ENCODE measurements around the gene MRPL11. TPM values are rescaled to one million over a fixed set of nuclear protein-coding genes. Genes with fewer than 3 reads are reported as not detected.
A peak's percentile ranks its signal among the peaks of the same experiment; 100 is the strongest.

Gene MRPL11
- total RNA-seq, 1 donor from 2014 or later = 27.1 TPM

DNA sequence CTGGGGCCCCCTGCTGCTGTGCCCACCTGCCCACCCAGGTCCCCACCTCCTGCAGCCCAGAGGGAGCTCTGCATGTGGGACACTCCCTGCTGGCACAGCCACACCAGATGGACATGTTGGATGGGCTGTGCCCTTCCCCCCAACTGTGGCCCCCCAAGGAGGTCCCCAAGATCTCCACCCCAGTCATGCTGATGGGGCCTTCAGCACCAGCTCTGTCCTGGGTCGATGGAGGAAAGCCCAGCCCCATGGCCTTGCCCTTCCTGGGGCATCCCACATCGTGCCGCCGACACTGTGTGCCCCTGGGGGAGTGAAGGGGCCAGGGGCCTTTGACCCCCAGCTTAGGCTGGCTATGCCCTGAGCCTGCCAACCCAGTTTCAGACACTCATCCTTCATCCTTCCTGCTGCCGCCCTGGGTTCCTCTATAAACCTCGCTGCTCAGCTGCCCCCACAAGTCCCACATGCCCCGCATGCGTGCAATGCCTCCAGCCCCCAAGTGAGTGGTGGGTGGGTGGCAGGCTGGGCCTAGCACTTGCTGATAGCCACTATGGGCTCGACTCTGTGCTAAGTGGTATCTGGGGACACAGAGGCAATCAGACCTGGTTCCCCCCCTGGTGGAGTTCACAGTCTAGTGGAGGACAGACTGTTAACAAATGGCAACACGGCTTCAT is 37.7 kb upstream of the MRPL11 start:
- no peak overlapping the region for H3K4me3 ChIP-seq (ENCODE audit: low read length in 3 of 3)
- H3K9me3 ChIP-seq (ENCODE audit: control insufficient read depth in 3 of 3, low read length in 3 of 3) = no peaks in the 10 kb centered on the region
- peaks cover 31 to 33% (median 32%) of the 10 kb centered on the region in 3 donors for H3K36me3 ChIP-seq (ENCODE audit: control insufficient read depth in 3 of 3, insufficient read depth in 3 of 3, low read length in 3 of 3)
- H3K27ac ChIP-seq (ENCODE audit: low read depth, low read length) = no peak overlapping the region
- H3K9ac ChIP-seq (ENCODE audit: low read depth in 1 of 3, low read length in 3 of 3) = no peak overlapping the region
- peaks cover 19 to 35% (median 24%) of the 10 kb centered on the region in 3 donors for H3K4me1 ChIP-seq (ENCODE audit: control insufficient read depth in 3 of 3, insufficient read depth in 3 of 3, low read length in 3 of 3)
- H3K27me3 ChIP-seq (ENCODE audit: control insufficient read depth in 3 of 3, insufficient read depth in 3 of 3, low read length in 3 of 3) = no peaks in the 10 kb centered on the region

DNA sequence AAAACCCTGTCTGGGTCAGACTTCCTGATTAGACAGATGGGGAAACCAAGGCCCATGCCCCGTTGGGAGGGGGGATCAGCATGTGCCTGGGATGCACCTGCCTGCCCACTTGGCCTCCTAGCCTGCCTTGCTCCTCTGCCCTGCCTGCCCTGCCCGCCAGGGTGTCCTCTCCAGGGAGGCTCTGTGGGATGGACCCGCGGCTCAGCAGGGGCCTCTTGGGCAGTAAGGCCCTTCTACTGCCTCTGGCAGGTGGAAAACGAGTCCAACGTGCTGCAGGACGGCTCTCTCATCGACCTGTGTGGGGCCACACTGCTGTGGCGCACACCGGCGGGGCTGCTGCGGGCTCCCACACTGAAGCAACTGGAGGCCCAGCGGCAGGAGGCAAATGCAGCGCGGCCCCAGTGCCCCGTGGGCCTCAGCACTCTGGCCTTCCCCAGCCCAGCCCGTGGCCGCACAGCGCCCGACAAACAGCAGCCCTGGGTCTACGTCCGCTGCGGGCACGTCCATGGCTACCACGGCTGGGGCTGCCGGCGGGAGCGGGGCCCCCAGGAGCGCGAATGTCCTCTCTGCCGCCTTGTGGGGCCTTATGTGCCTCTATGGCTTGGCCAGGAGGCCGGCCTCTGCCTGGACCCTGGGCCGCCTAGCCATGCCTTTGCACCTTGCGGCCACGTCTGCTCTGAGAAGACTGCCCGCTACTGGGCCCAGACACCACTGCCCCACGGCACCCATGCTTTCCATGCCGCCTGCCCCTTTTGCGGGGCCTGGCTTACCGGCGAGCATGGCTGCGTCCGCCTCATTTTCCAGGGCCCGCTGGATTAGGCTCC is 36.9 kb upstream of the MRPL11 start:
- peaks cover 34 to 38% (median 35%) of the 10 kb centered on the region in 3 donors for H3K36me3 ChIP-seq (ENCODE audit: control insufficient read depth in 3 of 3, insufficient read depth in 3 of 3, low read length in 3 of 3)
- H3K27ac ChIP-seq (ENCODE audit: low read depth, low read length) = no peak overlapping the region
- H3K9ac ChIP-seq (ENCODE audit: low read depth in 1 of 3, low read length in 3 of 3) = no peak overlapping the region
- peaks cover 16 to 31% (median 18%) of the 10 kb centered on the region in 3 donors for H3K4me1 ChIP-seq (ENCODE audit: control insufficient read depth in 3 of 3, insufficient read depth in 3 of 3, low read length in 3 of 3)
- H3K9me3 ChIP-seq (ENCODE audit: control insufficient read depth in 3 of 3, low read length in 3 of 3) = no peaks in the 10 kb centered on the region
- H3K27me3 ChIP-seq (ENCODE audit: control insufficient read depth in 3 of 3, insufficient read depth in 3 of 3, low read length in 3 of 3) = no peaks in the 10 kb centered on the region
- H3K4me3 ChIP-seq (ENCODE audit: low read length in 3 of 3) = no peak overlapping the region

DNA sequence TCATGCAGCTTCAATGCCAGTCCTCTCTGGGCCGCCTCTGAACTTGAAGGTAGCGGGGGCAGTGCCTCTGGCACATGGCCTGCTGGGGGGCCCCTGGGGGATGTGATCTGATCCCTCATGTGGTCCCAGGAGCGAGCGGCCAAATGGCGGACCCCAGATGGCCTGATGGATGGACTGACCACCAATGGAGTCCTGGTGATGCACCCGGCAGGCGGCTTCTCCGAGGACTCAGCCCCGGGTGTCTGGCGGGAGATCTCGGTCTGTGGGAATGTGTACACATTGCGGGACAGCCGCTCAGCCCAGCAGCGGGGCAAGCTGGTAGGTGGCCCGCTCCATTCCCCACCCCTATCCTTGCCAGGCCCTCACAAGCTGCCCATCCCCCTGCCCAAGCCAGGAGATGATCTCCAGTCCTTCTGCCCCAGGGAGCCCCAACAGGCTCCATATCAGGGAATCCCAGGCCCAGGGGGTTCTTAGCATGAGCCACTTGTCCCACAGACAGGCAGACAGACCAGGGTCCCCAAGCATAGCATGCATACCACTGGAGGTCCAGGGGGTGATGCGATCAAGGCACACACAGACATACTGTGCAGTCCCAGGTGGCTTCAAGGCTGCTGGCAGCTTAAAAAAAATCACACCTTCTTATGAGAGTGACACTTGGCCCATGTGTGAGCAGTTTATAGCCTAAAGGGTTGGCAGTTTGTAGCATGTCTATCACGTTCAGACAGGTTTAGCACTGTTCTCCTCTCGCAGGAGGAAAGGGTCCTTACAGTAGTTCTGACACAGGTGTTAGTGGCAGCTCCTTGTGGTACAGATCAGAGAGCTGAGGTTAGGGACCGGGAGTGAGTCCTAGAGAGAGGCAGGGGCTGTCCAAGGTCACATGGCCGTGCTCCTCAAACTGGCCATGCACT is 35.2 kb upstream of the MRPL11 start:
- Histone ChIP-seq H3K36me3 (ENCODE audit: control insufficient read depth in 3 of 3, insufficient read depth in 3 of 3, low read length in 3 of 3) (peaks cover 37 to 41% (median 39%) of the 10 kb centered on the region in 3 donors), H3K9me3 (ENCODE audit: control insufficient read depth in 3 of 3, low read length in 3 of 3) (no peaks in the 10 kb centered on the region)

DNA sequence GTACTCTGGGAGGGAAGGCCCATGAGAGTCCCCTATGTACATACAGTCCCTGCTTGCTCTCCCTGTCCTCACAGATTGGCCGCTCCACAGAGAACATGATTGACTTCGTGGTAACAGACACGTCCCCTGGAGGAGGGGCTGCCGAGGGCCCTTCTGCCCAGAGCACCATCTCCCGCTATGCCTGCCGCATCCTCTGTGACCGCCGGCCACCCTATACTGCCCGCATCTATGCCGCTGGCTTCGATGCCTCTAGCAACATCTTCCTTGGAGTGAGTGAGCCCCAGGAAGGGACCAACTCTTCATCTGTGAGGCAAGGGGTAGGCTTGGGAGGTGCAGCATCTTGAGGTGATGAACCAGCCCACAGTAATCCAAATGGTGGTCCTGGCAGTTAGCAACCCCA is 34.5 kb upstream of the MRPL11 start:
- H3K4me3 ChIP-seq (ENCODE audit: low read length in 3 of 3) = no peak overlapping the region
- H3K9me3 ChIP-seq (ENCODE audit: control insufficient read depth in 3 of 3, low read length in 3 of 3) = no peaks in the 10 kb centered on the region
- H3K27ac ChIP-seq (ENCODE audit: low read depth, low read length) = no peak overlapping the region
- peaks cover 37 to 41% (median 38%) of the 10 kb centered on the region in 3 donors for H3K36me3 ChIP-seq (ENCODE audit: control insufficient read depth in 3 of 3, insufficient read depth in 3 of 3, low read length in 3 of 3)
- H3K9ac ChIP-seq (ENCODE audit: low read depth in 1 of 3, low read length in 3 of 3) = no peak overlapping the region
- no peaks in the 10 kb centered on the region for H3K27me3 ChIP-seq (ENCODE audit: control insufficient read depth in 3 of 3, insufficient read depth in 3 of 3, low read length in 3 of 3)
- H3K4me1 ChIP-seq (ENCODE audit: control insufficient read depth in 3 of 3, insufficient read depth in 3 of 3, low read length in 3 of 3) = peaks cover 4 to 16% (median 7%) of the 10 kb centered on the region in 3 donors

More for the DNA sequence above, 35.2 kb upstream of the MRPL11 start:
- H3K4me1 ChIP-seq (ENCODE audit: control insufficient read depth in 3 of 3, insufficient read depth in 3 of 3, low read length in 3 of 3) = peaks cover 6 to 17% (median 7%) of the 10 kb centered on the region in 3 donors
- no peak overlapping the region for H3K27ac ChIP-seq (ENCODE audit: low read depth, low read length)
- no peak overlapping the region for H3K9ac ChIP-seq (ENCODE audit: low read depth in 1 of 3, low read length in 3 of 3)
- no peak overlapping the region for H3K4me3 ChIP-seq (ENCODE audit: low read length in 3 of 3)
- H3K27me3 ChIP-seq (ENCODE audit: control insufficient read depth in 3 of 3, insufficient read depth in 3 of 3, low read length in 3 of 3) = no peaks in the 10 kb centered on the region

DNA sequence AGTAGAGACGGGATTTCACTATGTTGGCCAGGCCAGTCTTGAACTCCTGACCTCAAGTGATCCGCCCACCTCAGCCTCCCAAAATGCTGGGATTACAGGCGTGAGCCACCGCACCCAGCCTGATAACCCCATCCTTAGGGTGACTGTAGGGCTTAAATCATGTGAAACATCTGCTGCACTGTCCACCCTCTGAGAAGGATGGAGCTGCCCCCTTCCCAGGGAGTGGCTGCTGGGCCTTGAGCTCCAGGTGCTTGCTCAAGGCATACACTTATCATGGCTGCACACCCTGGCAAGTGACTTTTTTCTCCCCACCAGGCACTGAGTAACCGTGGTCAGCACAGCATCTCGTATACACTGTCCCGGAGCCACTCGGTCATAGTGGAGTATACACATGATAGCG is 33.4 kb upstream of the MRPL11 start:
- Histone ChIP-seq H3K4me3 (ENCODE audit: low read length in 3 of 3) (no peak overlapping the region), H3K9ac (ENCODE audit: low read depth in 1 of 3, low read length in 3 of 3) (no peak overlapping the region), H3K36me3 (ENCODE audit: control insufficient read depth in 3 of 3, insufficient read depth in 3 of 3, low read length in 3 of 3) (peaks cover 36 to 41% (median 37%) of the 10 kb centered on the region in 3 donors), H3K4me1 (ENCODE audit: control insufficient read depth in 3 of 3, insufficient read depth in 3 of 3, low read length in 3 of 3) (peaks cover 8 to 16% (median 10%) of the 10 kb centered on the region in 3 donors), H3K9me3 (ENCODE audit: control insufficient read depth in 3 of 3, low read length in 3 of 3) (no peaks in the 10 kb centered on the region), H3K27ac (ENCODE audit: low read depth, low read length) (no peak overlapping the region), H3K27me3 (ENCODE audit: control insufficient read depth in 3 of 3, insufficient read depth in 3 of 3, low read length in 3 of 3) (no peaks in the 10 kb centered on the region)

DNA sequence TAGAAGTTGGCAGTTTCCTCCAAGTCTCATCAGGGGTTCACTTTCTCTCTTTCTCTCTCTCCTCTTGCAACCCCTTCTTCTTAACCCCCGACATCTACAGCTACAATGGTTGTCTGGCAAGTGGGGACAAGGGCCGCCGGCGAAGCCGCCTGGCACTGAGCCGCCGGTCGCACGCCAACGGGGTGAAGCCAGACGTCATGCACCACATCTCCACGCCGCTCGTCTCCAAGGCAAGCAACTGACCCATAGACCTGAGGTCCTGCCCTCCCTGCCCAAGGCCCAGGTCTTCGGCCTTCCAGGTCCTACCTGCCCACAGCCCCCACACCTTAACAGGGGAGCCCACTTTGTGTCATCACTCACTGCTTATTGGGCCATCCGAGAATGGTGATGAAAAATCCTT is 32.5 kb upstream of the MRPL11 start:
- no peak overlapping the region for H3K4me3 ChIP-seq (ENCODE audit: low read length in 3 of 3)
- no peak overlapping the region for H3K9ac ChIP-seq (ENCODE audit: low read depth in 1 of 3, low read length in 3 of 3)
- H3K27ac ChIP-seq (ENCODE audit: low read depth, low read length) = no peak overlapping the region
- no peaks in the 10 kb centered on the region for H3K9me3 ChIP-seq (ENCODE audit: control insufficient read depth in 3 of 3, low read length in 3 of 3)
- H3K4me1 ChIP-seq (ENCODE audit: control insufficient read depth in 3 of 3, insufficient read depth in 3 of 3, low read length in 3 of 3) = peaks cover 8 to 14% (median 10%) of the 10 kb centered on the region in 3 donors
- H3K27me3 ChIP-seq (ENCODE audit: control insufficient read depth in 3 of 3, insufficient read depth in 3 of 3, low read length in 3 of 3) = no peaks in the 10 kb centered on the region
- H3K36me3 ChIP-seq (ENCODE audit: control insufficient read depth in 3 of 3, insufficient read depth in 3 of 3, low read length in 3 of 3) = peaks cover 35 to 41% (median 37%) of the 10 kb centered on the region in 3 donors

DNA sequence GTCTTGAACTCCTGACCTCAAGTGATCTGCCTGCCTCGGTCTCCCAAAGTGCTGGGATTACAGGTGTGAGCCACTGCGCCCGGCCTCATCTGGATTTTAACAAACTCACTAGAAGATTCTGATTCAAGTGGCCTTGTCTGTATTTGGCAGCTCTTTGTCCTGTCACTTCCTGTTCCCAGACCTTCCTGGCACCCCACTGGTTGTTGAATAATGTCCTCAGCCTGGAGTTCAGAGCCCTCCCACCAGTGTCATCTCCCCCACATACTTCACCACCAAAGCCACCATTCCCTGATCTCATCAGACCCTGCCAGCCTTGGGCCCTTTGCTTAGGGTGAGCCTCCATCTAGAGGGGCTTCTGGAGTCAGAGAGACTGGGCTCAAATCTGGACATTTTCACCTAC is 31.4 kb upstream of the MRPL11 start:
- no peaks in the 10 kb centered on the region for H3K27me3 ChIP-seq (ENCODE audit: control insufficient read depth in 3 of 3, insufficient read depth in 3 of 3, low read length in 3 of 3)
- no peak overlapping the region for H3K9ac ChIP-seq (ENCODE audit: low read depth in 1 of 3, low read length in 3 of 3)
- no peak overlapping the region for H3K27ac ChIP-seq (ENCODE audit: low read depth, low read length)
- no peak overlapping the region for H3K4me3 ChIP-seq (ENCODE audit: low read length in 3 of 3)
- no peaks in the 10 kb centered on the region for H3K9me3 ChIP-seq (ENCODE audit: control insufficient read depth in 3 of 3, low read length in 3 of 3)
- H3K4me1 ChIP-seq (ENCODE audit: control insufficient read depth in 3 of 3, insufficient read depth in 3 of 3, low read length in 3 of 3) = peaks cover 13 to 19% (median 14%) of the 10 kb centered on the region in 3 donors
- peaks cover 29 to 36% (median 33%) of the 10 kb centered on the region in 3 donors for H3K36me3 ChIP-seq (ENCODE audit: control insufficient read depth in 3 of 3, insufficient read depth in 3 of 3, low read length in 3 of 3)

DNA sequence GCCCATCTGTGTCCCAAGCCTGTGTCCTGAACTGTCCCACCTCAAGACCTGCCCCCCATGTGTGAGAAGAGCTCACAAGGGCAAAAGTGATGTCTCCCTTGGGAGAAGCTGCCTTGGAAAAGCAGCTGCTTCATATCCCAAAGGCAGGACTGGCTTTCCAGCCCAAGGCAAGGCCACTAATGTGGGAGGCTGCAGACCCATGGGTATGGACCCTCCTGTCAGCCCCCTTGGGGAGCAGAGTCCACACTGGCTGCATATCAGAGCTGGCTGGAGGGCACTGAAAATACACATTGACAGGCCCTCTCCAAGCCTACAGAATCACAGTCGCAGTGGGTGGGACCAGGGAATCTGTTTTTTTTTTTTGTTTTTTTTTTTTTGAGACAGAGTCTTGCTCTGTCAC is 30.8 kb upstream of the MRPL11 start:
- Histone ChIP-seq H3K27me3 (ENCODE audit: control insufficient read depth in 3 of 3, insufficient read depth in 3 of 3, low read length in 3 of 3) (no peaks in the 10 kb centered on the region), H3K36me3 (ENCODE audit: control insufficient read depth in 3 of 3, insufficient read depth in 3 of 3, low read length in 3 of 3) (peaks cover 29 to 36% (median 32%) of the 10 kb centered on the region in 3 donors), H3K9me3 (ENCODE audit: control insufficient read depth in 3 of 3, low read length in 3 of 3) (no peaks in the 10 kb centered on the region), H3K4me1 (ENCODE audit: control insufficient read depth in 3 of 3, insufficient read depth in 3 of 3, low read length in 3 of 3) (peaks cover 13 to 19% (median 14%) of the 10 kb centered on the region in 3 donors), H3K9ac (ENCODE audit: low read depth in 1 of 3, low read length in 3 of 3) (peak overlapping the region in 1 of 3 donors; percentile 5), H3K27ac (ENCODE audit: low read depth, low read length) (no peak overlapping the region), H3K4me3 (ENCODE audit: low read length in 3 of 3) (no peak overlapping the region)

DNA sequence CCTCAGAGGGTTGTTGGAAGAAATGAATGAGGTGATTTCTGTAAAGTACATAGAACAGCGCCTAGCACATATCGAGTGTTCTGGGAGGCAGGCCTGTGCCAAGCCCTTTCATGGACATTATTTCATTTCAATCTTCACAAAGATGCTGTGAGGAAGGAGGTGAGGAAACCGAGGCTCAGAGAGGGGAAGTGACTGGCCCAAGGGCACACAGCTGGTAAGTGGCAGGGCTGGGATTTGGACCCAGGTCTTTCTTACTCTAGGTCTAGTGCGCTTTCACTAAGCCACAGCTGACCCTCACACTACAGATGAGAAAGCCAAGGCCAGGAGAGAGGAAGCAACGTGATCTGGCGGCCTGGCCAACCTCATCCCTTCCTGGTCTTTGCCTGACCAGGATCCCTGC is 30.0 kb upstream of the MRPL11 start:
- H3K9me3 ChIP-seq (ENCODE audit: control insufficient read depth in 3 of 3, low read length in 3 of 3) = no peaks in the 10 kb centered on the region
- no peak overlapping the region for H3K9ac ChIP-seq (ENCODE audit: low read depth in 1 of 3, low read length in 3 of 3)
- no peak overlapping the region for H3K4me3 ChIP-seq (ENCODE audit: low read length in 3 of 3)
- H3K4me1 ChIP-seq (ENCODE audit: control insufficient read depth in 3 of 3, insufficient read depth in 3 of 3, low read length in 3 of 3) = peaks cover 13 to 19% (median 14%) of the 10 kb centered on the region in 3 donors
- H3K27me3 ChIP-seq (ENCODE audit: control insufficient read depth in 3 of 3, insufficient read depth in 3 of 3, low read length in 3 of 3) = no peaks in the 10 kb centered on the region
- no peak overlapping the region for H3K27ac ChIP-seq (ENCODE audit: low read depth, low read length)
- peaks cover 23 to 29% (median 26%) of the 10 kb centered on the region in 3 donors for H3K36me3 ChIP-seq (ENCODE audit: control insufficient read depth in 3 of 3, insufficient read depth in 3 of 3, low read length in 3 of 3)

All from skeletal muscle tissue (tissue), 4 donors.